ENCODE data around the gene GMPR2. TPM values are rescaled to one million over a fixed set of nuclear protein-coding genes. Genes with fewer than 3 reads are reported as not detected.

The GMPR2 gene
- total and polyA plus RNA-seq, 2 experiments from 2014 or later: 60.6 to 70.6 TPM

DNA sequence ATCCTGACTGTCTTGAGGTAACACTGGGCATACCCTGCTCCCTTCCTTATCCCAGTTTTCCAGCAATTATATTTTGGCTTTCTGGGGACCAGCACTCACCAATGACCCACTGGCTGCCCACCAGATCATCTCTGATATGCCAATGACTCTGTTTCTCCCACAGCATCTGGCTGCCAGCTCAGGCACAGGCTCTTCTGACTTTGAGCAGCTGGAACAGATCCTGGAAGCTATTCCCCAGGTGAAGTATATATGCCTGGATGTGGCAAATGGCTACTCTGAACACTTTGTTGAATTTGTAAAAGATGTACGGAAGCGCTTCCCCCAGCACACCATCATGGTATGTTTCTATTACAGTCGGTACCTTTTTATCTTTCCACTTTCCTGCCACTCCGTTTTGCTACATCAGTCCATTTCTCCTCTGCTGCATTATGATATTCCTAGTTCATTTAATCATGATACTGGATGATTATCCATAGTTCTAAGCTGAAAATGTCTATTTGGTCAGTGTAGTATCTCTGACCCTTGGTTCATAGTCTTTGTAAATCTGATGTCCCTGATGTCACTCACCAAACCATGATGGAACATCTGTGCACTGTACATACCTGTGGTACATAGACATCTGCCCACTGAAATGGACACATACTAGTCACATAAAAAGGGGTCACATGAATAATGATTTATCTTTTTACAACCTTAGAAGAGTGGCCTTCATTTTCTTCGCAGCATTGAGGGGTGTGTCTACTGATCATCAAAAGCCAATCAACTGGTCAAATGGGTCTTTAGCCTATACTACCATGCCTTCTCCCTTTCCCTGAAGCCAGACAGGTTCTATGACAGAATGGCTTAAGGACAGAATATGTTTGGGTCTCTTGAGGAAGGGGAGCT is 3.3 kb downstream of the GMPR2 start:
- DNase-seq (ENCODE audit: low spot score): no peak
- Mint-ChIP-seq H3K4me1 (peaks cover 16% of the 10 kb centered on the region), H3K9me3 (no peaks in the 10 kb centered on the region), H3K27me3 (ENCODE audit: insufficient read depth, low read depth, poor library complexity) (peaks cover 7% of the 10 kb centered on the region), H3K27ac (no peak overlapping the region), H3K36me3 (ENCODE audit: low read depth) (peaks cover 52% of the 10 kb centered on the region), H3K4me3 (no peak overlapping the region)
- Histone ChIP-seq H3F3A (replicated peaks; ENCODE audit: low read depth) (peaks cover 7% of the 10 kb centered on the region; the same call in 1 of the 2 replicates), H3K27ac (ENCODE audit: low read depth) (no peak overlapping the region), H3K27me3 (ENCODE audit: insufficient read depth) (no peaks in the 10 kb centered on the region), H2AFZ (no peak overlapping the region), H3K79me2 (replicated peaks; ENCODE audit: insufficient read depth) (peaks cover 24% of the 10 kb centered on the region), H3K4me3 (no peak overlapping the region), H3K9me2 (ENCODE audit: insufficient read depth) (no peaks in the 10 kb centered on the region), H3K4me2 (no peak overlapping the region), H3K4me1 (ENCODE audit: insufficient read depth) (peaks cover 14% of the 10 kb centered on the region), H3K36me3 (ENCODE audit: insufficient read depth) (peaks cover 17% of the 10 kb centered on the region; the same call in 1 of the 2 replicates), H4K20me1 (replicated peaks; ENCODE audit: insufficient read depth) (peaks cover 3% of the 10 kb centered on the region; the same call in 1 of the 2 replicates)
- ATAC-seq: no peak
- TF ChIP-seq ZNF114 (CRISPR knock-in tag; IDR thresholded peaks at IDR 0.05) (no peak), EZH2 (IDR thresholded peaks at IDR 0.05; ENCODE audit: low read depth, unreplicated experiment) (no peak), STAT1 (IDR thresholded peaks at IDR 0.05; ENCODE audit: unreplicated experiment) (no peak), EZH2phosphoT487 (IDR thresholded peaks at IDR 0.05; ENCODE audit: unreplicated experiment) (no peak), POLR2AphosphoS5 (IDR thresholded peaks at IDR 0.05; ENCODE audit: low read depth) (no peak), JUNB (IDR thresholded peaks at IDR 0.05; ENCODE audit: unreplicated experiment) (no peak), NANOG (IDR thresholded peaks at IDR 0.05; ENCODE audit: borderline replicate concordance) (no peak), ZNF331 (CRISPR knock-in tag; IDR thresholded peaks at IDR 0.05; ENCODE audit: low read depth) (no peak), CREB1 (CRISPR knock-in tag; IDR thresholded peaks at IDR 0.05; ENCODE audit: low read depth) (no peak)
- TF ChIP-seq, protein P1, sequence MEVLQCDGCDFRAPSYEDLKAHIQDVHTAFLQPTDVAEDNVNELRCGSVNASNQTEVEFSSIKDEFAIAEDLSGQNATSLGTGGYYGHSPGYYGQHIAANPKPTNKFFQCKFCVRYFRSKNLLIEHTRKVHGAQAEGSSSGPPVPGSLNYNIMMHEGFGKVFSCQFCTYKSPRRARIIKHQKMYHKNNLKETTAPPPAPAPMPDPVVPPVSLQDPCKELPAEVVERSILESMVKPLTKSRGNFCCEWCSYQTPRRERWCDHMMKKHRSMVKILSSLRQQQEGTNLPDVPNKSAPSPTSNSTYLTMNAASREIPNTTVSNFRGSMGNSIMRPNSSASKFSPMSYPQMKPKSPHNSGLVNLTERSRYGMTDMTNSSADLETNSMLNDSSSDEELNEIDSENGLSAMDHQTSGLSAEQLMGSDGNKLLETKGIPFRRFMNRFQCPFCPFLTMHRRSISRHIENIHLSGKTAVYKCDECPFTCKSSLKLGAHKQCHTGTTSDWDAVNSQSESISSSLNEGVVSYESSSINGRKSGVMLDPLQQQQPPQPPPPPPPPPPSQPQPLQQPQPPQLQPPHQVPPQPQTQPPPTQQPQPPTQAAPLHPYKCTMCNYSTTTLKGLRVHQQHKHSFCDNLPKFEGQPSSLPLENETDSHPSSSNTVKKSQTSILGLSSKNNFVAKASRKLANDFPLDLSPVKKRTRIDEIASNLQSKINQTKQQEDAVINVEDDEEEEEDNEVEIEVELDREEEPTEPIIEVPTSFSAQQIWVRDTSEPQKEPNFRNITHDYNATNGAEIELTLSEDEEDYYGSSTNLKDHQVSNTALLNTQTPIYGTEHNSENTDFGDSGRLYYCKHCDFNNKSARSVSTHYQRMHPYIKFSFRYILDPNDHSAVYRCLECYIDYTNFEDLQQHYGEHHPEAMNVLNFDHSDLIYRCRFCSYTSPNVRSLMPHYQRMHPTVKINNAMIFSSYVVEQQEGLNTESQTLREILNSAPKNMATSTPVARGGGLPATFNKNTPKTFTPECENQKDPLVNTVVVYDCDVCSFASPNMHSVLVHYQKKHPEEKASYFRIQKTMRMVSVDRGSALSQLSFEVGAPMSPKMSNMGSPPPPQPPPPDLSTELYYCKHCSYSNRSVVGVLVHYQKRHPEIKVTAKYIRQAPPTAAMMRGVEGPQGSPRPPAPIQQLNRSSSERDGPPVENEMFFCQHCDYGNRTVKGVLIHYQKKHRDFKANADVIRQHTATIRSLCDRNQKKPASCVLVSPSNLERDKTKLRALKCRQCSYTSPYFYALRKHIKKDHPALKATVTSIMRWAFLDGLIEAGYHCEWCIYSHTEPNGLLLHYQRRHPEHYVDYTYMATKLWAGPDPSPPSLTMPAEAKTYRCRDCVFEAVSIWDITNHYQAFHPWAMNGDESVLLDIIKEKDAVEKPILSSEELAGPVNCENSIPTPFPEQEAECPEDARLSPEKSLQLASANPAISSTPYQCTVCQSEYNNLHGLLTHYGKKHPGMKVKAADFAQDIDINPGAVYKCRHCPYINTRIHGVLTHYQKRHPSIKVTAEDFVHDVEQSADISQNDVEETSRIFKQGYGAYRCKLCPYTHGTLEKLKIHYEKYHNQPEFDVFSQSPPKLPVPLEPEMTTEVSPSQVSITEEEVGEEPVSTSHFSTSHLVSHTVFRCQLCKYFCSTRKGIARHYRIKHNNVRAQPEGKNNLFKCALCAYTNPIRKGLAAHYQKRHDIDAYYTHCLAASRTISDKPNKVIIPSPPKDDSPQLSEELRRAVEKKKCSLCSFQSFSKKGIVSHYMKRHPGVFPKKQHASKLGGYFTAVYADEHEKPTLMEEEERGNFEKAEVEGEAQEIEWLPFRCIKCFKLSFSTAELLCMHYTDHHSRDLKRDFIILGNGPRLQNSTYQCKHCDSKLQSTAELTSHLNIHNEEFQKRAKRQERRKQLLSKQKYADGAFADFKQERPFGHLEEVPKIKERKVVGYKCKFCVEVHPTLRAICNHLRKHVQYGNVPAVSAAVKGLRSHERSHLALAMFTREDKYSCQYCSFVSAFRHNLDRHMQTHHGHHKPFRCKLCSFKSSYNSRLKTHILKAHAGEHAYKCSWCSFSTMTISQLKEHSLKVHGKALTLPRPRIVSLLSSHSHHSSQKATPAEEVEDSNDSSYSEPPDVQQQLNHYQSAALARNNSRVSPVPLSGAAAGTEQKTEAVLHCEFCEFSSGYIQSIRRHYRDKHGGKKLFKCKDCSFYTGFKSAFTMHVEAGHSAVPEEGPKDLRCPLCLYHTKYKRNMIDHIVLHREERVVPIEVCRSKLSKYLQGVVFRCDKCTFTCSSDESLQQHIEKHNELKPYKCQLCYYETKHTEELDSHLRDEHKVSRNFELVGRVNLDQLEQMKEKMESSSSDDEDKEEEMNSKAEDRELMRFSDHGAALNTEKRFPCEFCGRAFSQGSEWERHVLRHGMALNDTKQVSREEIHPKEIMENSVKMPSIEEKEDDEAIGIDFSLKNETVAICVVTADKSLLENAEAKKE (CRISPR knock-in tag; IDR thresholded peaks at IDR 0.05): no peak
- TF ChIP-seq, protein P2, sequence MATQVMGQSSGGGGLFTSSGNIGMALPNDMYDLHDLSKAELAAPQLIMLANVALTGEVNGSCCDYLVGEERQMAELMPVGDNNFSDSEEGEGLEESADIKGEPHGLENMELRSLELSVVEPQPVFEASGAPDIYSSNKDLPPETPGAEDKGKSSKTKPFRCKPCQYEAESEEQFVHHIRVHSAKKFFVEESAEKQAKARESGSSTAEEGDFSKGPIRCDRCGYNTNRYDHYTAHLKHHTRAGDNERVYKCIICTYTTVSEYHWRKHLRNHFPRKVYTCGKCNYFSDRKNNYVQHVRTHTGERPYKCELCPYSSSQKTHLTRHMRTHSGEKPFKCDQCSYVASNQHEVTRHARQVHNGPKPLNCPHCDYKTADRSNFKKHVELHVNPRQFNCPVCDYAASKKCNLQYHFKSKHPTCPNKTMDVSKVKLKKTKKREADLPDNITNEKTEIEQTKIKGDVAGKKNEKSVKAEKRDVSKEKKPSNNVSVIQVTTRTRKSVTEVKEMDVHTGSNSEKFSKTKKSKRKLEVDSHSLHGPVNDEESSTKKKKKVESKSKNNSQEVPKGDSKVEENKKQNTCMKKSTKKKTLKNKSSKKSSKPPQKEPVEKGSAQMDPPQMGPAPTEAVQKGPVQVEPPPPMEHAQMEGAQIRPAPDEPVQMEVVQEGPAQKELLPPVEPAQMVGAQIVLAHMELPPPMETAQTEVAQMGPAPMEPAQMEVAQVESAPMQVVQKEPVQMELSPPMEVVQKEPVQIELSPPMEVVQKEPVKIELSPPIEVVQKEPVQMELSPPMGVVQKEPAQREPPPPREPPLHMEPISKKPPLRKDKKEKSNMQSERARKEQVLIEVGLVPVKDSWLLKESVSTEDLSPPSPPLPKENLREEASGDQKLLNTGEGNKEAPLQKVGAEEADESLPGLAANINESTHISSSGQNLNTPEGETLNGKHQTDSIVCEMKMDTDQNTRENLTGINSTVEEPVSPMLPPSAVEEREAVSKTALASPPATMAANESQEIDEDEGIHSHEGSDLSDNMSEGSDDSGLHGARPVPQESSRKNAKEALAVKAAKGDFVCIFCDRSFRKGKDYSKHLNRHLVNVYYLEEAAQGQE (IDR thresholded peaks at IDR 0.05; ENCODE audit: unreplicated experiment): no peak
- TF ChIP-seq, protein P3, sequence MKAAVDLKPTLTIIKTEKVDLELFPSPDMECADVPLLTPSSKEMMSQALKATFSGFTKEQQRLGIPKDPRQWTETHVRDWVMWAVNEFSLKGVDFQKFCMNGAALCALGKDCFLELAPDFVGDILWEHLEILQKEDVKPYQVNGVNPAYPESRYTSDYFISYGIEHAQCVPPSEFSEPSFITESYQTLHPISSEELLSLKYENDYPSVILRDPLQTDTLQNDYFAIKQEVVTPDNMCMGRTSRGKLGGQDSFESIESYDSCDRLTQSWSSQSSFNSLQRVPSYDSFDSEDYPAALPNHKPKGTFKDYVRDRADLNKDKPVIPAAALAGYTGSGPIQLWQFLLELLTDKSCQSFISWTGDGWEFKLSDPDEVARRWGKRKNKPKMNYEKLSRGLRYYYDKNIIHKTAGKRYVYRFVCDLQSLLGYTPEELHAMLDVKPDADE (IDR thresholded peaks at IDR 0.05): no peak
- TF ChIP-seq, protein P4, sequence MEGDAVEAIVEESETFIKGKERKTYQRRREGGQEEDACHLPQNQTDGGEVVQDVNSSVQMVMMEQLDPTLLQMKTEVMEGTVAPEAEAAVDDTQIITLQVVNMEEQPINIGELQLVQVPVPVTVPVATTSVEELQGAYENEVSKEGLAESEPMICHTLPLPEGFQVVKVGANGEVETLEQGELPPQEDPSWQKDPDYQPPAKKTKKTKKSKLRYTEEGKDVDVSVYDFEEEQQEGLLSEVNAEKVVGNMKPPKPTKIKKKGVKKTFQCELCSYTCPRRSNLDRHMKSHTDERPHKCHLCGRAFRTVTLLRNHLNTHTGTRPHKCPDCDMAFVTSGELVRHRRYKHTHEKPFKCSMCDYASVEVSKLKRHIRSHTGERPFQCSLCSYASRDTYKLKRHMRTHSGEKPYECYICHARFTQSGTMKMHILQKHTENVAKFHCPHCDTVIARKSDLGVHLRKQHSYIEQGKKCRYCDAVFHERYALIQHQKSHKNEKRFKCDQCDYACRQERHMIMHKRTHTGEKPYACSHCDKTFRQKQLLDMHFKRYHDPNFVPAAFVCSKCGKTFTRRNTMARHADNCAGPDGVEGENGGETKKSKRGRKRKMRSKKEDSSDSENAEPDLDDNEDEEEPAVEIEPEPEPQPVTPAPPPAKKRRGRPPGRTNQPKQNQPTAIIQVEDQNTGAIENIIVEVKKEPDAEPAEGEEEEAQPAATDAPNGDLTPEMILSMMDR (conservative IDR thresholded peaks at IDR 0.05; ENCODE audit: low read depth in 2 of 2): no peak
